Activated naive CD4-positive, alpha-beta T cell treated with anti-CD3 and anti-CD28 coated beads, Interleukin-2, amount 50 U/mL, for 24 hours (primary cell): ENCODE results near the gene GDF2.

ENCODE experiments used
- H3K27ac Mint-ChIP-seq: one replicate; pipeline ENCODE4 v1.8.0; 2021; ENCODE audit warnings: mild to moderate bottlenecking, mixed read lengths
- H3K27me3 Mint-ChIP-seq: one replicate; pipeline ENCODE4 v1.8.0; 2021; ENCODE audit warnings: mixed read lengths
- H3K36me3 Mint-ChIP-seq: one replicate; pipeline ENCODE4 v1.8.0; 2021; ENCODE audit warnings: mixed read lengths
- H3K4me1 Mint-ChIP-seq: one replicate; pipeline ENCODE4 v1.8.0; 2021; ENCODE audit warnings: mixed read lengths
- H3K4me3 Mint-ChIP-seq: one replicate; pipeline ENCODE4 v1.8.0; 2021; ENCODE audit warnings: mild to moderate bottlenecking, mixed read lengths
- H3K9me3 Mint-ChIP-seq: one replicate; pipeline ENCODE4 v1.8.0; 2021; ENCODE audit warnings: mixed read lengths

The GDF2 gene

GRCh38 chr10:47370878-47371277 is 48.6 kb downstream of the GDF2 start:
- Mint-ChIP-seq H3K27me3 (peaks cover 6% of the 10 kb centered on the region), H3K9me3 (no peaks in the 10 kb centered on the region), H3K36me3 (no peaks in the 10 kb centered on the region), H3K27ac (no peak overlapping the region), H3K4me1 (no peaks in the 10 kb centered on the region), H3K4me3 (no peak overlapping the region)

- Mint-ChIP-seq H3K27me3 (peaks cover 14% of the 10 kb centered on the region), H3K4me3 (no peak overlapping the region), H3K9me3 (no peaks in the 10 kb centered on the region), H3K4me1 (no peaks in the 10 kb centered on the region), H3K36me3 (no peaks in the 10 kb centered on the region), H3K27ac (no peak overlapping the region)
Measured at GRCh38 chr10:47371629-47372485, 49.6 kb downstream of the GDF2 start.

- H3K27me3 Mint-ChIP-seq, result peaks cover 19% of the 10 kb centered on the region
- no peak overlapping the region for H3K27ac Mint-ChIP-seq
- no peaks in the 10 kb centered on the region for H3K36me3 Mint-ChIP-seq
- H3K9me3 Mint-ChIP-seq, result no peaks in the 10 kb centered on the region
- H3K4me3 Mint-ChIP-seq, result no peak overlapping the region
- H3K4me1 Mint-ChIP-seq, result peaks cover 3% of the 10 kb centered on the region
Measured at GRCh38 chr10:47372726-47373125, 50.5 kb downstream of the GDF2 start.

- H3K4me3 Mint-ChIP-seq, result no peak overlapping the region
- no peaks in the 10 kb centered on the region for H3K36me3 Mint-ChIP-seq
- H3K27me3 Mint-ChIP-seq, result peaks cover 25% of the 10 kb centered on the region
- H3K9me3 Mint-ChIP-seq, result no peaks in the 10 kb centered on the region
- H3K4me1 Mint-ChIP-seq, result peaks cover 3% of the 10 kb centered on the region
- H3K27ac Mint-ChIP-seq, result no peak overlapping the region
Measured at GRCh38 chr10:47374611-47375536, 52.6 kb downstream of the GDF2 start.

GRCh38 chr10:47376522-47377220 is 54.4 kb downstream of the GDF2 start:
- no peaks in the 10 kb centered on the region for H3K36me3 Mint-ChIP-seq
- peaks cover 33% of the 10 kb centered on the region for H3K27me3 Mint-ChIP-seq
- no peaks in the 10 kb centered on the region for H3K9me3 Mint-ChIP-seq
- no peak overlapping the region for H3K27ac Mint-ChIP-seq
- no peak overlapping the region for H3K4me3 Mint-ChIP-seq
- peaks cover 3% of the 10 kb centered on the region for H3K4me1 Mint-ChIP-seq
